GM23338 (cell line): ENCODE data around the gene LRRC3. TPM values are rescaled to one million over a fixed set of nuclear protein-coding genes. Genes with fewer than 3 reads are reported as not detected.

Source experiments
- ATAC-seq: fragments of 200-7000 bp; cut with Tn5 transposase; 3 replicates; pipeline ENCODE4 v1.9.1; 2020
- DNase-seq: peaks from one replicate; pipeline ENCODE4 v3.0.0-alpha.2; 2015; ENCODE audit warnings: low spot score
- H2AFZ ChIP-seq: fragments of 200-600 bp; sonication (generic); 2 replicates; pipeline ENCODE4 v1.8.0; 2016; ENCODE audit warnings: antibody characterized with exemption, mild to moderate bottlenecking, moderate library complexity
- H3F3A ChIP-seq: fragments of 200-600 bp; sonication (generic); replicated peaks from 2 replicates; pipeline ENCODE4 v1.8.0; 2017; ENCODE audit warnings: antibody characterized with exemption, mixed run types, low read depth
- H3K27ac ChIP-seq: fragments of 200-600 bp; sonication (generic); 2 replicates; pipeline ENCODE4 v1.6.1; 2016; ENCODE audit warnings: low read depth
- H3K27me3 ChIP-seq: fragments of 200-600 bp; sonication (generic); 2 replicates; pipeline ENCODE4 v1.8.0; 2016; ENCODE audit warnings: mild to moderate bottlenecking, mixed run types, moderate library complexity; ENCODE audit not compliant: insufficient read depth
- H3K36me3 ChIP-seq: fragments of 200-600 bp; sonication (generic); 2 replicates; pipeline ENCODE4 v1.8.0; 2016; ENCODE audit warnings: mild to moderate bottlenecking; ENCODE audit not compliant: insufficient read depth
- H3K4me1 ChIP-seq: fragments of 200-600 bp; sonication (generic); 2 replicates; pipeline ENCODE4 v1.8.0; 2016; ENCODE audit warnings: mild to moderate bottlenecking, moderate library complexity; ENCODE audit not compliant: insufficient read depth
- H3K4me2 ChIP-seq: fragments of 200-600 bp; sonication (generic); 2 replicates; pipeline ENCODE4 v1.7.1; 2017; ENCODE audit warnings: mixed run types
- H3K4me3 ChIP-seq: fragments of 200-600 bp; sonication (generic); 2 replicates; pipeline ENCODE4 v1.6.1; 2016; ENCODE audit warnings: mixed run types
- H3K79me2 ChIP-seq: fragments of 200-600 bp; sonication (generic); replicated peaks from 2 replicates; pipeline ENCODE4 v1.8.0; 2017; ENCODE audit warnings: mild to moderate bottlenecking; ENCODE audit not compliant: insufficient read depth
- H3K9me2 ChIP-seq: fragments of 200-600 bp; sonication (generic); 2 replicates; pipeline ENCODE4 v1.8.0; 2017; ENCODE audit not compliant: insufficient read depth
- H4K20me1 ChIP-seq: fragments of 200-600 bp; sonication (generic); replicated peaks from 2 replicates; pipeline ENCODE4 v1.8.0; 2017; ENCODE audit warnings: mild to moderate bottlenecking; ENCODE audit not compliant: insufficient read depth
- H3K27ac Mint-ChIP-seq: 2 replicates; pipeline ENCODE4 v1.8.0; 2020; ENCODE audit warnings: inconsistent platforms, mild to moderate bottlenecking, moderate library complexity, mixed read lengths
- H3K27me3 Mint-ChIP-seq: 3 replicates; pipeline ENCODE4 v1.8.0; 2022; ENCODE audit warnings: low read depth, mild to moderate bottlenecking, moderate library complexity, mixed read lengths, inconsistent platforms; ENCODE audit not compliant: insufficient read depth, poor library complexity
- H3K36me3 Mint-ChIP-seq: 3 replicates; pipeline ENCODE4 v1.8.0; 2021; ENCODE audit warnings: low read depth, mild to moderate bottlenecking, inconsistent platforms, moderate library complexity, mixed read lengths
- H3K4me1 Mint-ChIP-seq: 3 replicates; pipeline ENCODE4 v1.8.0; 2020; ENCODE audit warnings: mild to moderate bottlenecking, inconsistent platforms, mixed read lengths
- H3K4me3 Mint-ChIP-seq: 3 replicates; pipeline ENCODE4 v1.8.0; 2021; ENCODE audit warnings: moderate library complexity, mild to moderate bottlenecking, inconsistent platforms, mixed read lengths
- H3K9me3 Mint-ChIP-seq: 3 replicates; pipeline ENCODE4 v1.8.0; 2020; ENCODE audit warnings: moderate library complexity, mild to moderate bottlenecking, inconsistent platforms, mixed read lengths
- CTCF ChIP-seq, 2 experiments: fragments of 200-600 bp in 1 of 2; sonication (generic) in 1 of 2; conservative IDR thresholded peaks; 2 replicates each; pipeline versions ENCODE4 v1.5.1 to v1.6.1; 2016 to 2017; ENCODE audit warnings: antibody characterized with exemption in 2 of 2, low read depth in 2 of 2, mild to moderate bottlenecking in 2 of 2, moderate library complexity in 1 of 2
- ETS1 ChIP-seq: IDR thresholded peaks from 2 replicates; pipeline ENCODE4 v1.6.1; 2016; ENCODE audit warnings: antibody characterized with exemption
- EZH2phosphoT487 ChIP-seq: fragments of 200-600 bp; sonication (generic); IDR thresholded peaks from one replicate; pipeline ENCODE4 v1.8.1; 2018; ENCODE audit warnings: antibody characterized with exemption; ENCODE audit not compliant: unreplicated experiment
- JUNB ChIP-seq: IDR thresholded peaks from one replicate; pipeline ENCODE4 v1.6.1; 2016; ENCODE audit warnings: antibody characterized with exemption; ENCODE audit not compliant: unreplicated experiment
- NANOG ChIP-seq: IDR thresholded peaks from 2 replicates; pipeline ENCODE4 v1.6.1; 2016; ENCODE audit warnings: antibody characterized with exemption, borderline replicate concordance
- REST ChIP-seq: IDR thresholded peaks from one replicate; pipeline ENCODE4 v1.6.1; 2018; ENCODE audit warnings: antibody characterized with exemption; ENCODE audit not compliant: unreplicated experiment
- STAT1 ChIP-seq: IDR thresholded peaks from one replicate; pipeline ENCODE4 v1.6.1; 2016; ENCODE audit warnings: antibody characterized with exemption; ENCODE audit not compliant: unreplicated experiment
- ZNF462 ChIP-seq: fragments of 250-450 bp; sonication (Bioruptor Pico); IDR thresholded peaks from 2 replicates; pipeline ENCODE4 v1.5.0; 2020; ENCODE audit warnings: mild to moderate bottlenecking, moderate library complexity
- polyA plus RNA-seq: library from polyadenylated mRNA; unstranded; fragments of >200 nt; fragmentation: Nextera tagmentation; extraction: Ambion mirVana; gene quantifications from 2 replicates; pipeline ENCODE4 v1.2.1, GENCODE V29; 2016
- total RNA-seq: library from RNA; depleted of rRNA; stranded (reverse); fragments of >200 nt; shearing (Covaris generic); gene quantifications from 2 replicates; pipeline ENCODE4 v1.2.3, GENCODE V29; 2014

LRRC3 gene
- total and polyA plus RNA-seq, 2 experiments from 2014 or later: 0.95 to 6.8 TPM

GRCh38 chr21:44473915-44474555, 18.7 kb downstream of the LRRC3 start (continued):
- no peak for TF ChIP-seq CTCF (conservative IDR thresholded peaks at IDR 0.05; ENCODE audit: low read depth in 2 of 2)
- TF ChIP-seq EZH2phosphoT487: no peak
- no peak for TF ChIP-seq ETS1

- H3K27ac ChIP-seq: no peak overlapping the region
- DNase-seq (no peak), ATAC-seq (no peak)
- Mint-ChIP-seq H3K36me3 (no peaks in the 10 kb centered on the region; the same call in 2 of the 3 replicates), H3K4me1 (peaks cover 9% of the 10 kb centered on the region; the same call in 1 of the 3 replicates), H3K27ac (no peak overlapping the region), H3K4me3 (no peak overlapping the region), H3K27me3 (no peaks in the 10 kb centered on the region), H3K9me3 (peaks cover 8% of the 10 kb centered on the region; the same call in 2 of the 3 replicates)
- H3K4me1 ChIP-seq: no peaks in the 10 kb centered on the region; the same call in 1 of the 2 replicates
- no peak overlapping the region for H2AFZ ChIP-seq
- H3K4me3 ChIP-seq: no peak overlapping the region
- no peaks in the 10 kb centered on the region for H4K20me1 ChIP-seq
- H3K27me3 ChIP-seq: no peaks in the 10 kb centered on the region
- no peak overlapping the region for H3K4me2 ChIP-seq
- H3K79me2 ChIP-seq: no peaks in the 10 kb centered on the region
- 0 out of 2 replicates have a peak, but pooled peaks cover 5% of the 10 kb centered on the region for H3K9me2 ChIP-seq
- H3K36me3 ChIP-seq: no peaks in the 10 kb centered on the region
- H3F3A ChIP-seq: no peaks in the 10 kb centered on the region
- TF ChIP-seq ZNF462 (CRISPR knock-in tag) (no peak), REST (no peak), CTCF (conservative IDR thresholded peaks at IDR 0.05; ENCODE audit: low read depth in 2 of 2) (no peak), NANOG (no peak), STAT1 (no peak), EZH2phosphoT487 (no peak), JUNB (no peak)
Observed at GRCh38 chr21:44475266-44475845, 20.0 kb downstream of the LRRC3 start.
